Stomach (tissue), 9 donors: Measurements from ENCODE around the gene SRPK3. TPM values are rescaled to one million over a fixed set of nuclear protein-coding genes. Genes with fewer than 3 reads are reported as not detected.
A peak's percentile ranks its signal among the peaks of the same experiment; 100 is the strongest.

Source experiments
- DNase-seq, 2 donors: peaks; one replicate each; pipeline versions ENCODE4 v3.0.0 to v3.0.0-alpha.2; 2013 to 2019
- H3K27ac ChIP-seq, 5 donors: fragments of 200-600 bp in 4 of 5; sonication (generic) in 4 of 5; one replicate each; pipeline ENCODE4 v1.5.1; 2013 to 2019; ENCODE audit warnings: mild to moderate bottlenecking in 1 of 5, moderate library complexity in 1 of 5
- H3K27me3 ChIP-seq, 3 donors: fragments of 200-600 bp; sonication (generic); one replicate each; pipeline ENCODE4 v1.5.1; 2017 to 2019; ENCODE audit warnings: mixed run types in 1 of 3
- H3K36me3 ChIP-seq, 4 donors: fragments of 200-600 bp; sonication (generic); 1 replicate in 3 of 4; 2 replicates in 1 of 4; pipeline ENCODE4 v1.5.1; 2016 to 2019
- H3K4me1 ChIP-seq, 4 donors: fragments of 200-600 bp; sonication (generic); one replicate each; pipeline ENCODE4 v1.5.1; 2016 to 2019
- H3K4me3 ChIP-seq, 4 donors: fragments of 200-600 bp; sonication (generic) in 3 of 4; one replicate each; pipeline ENCODE4 v1.5.1; 2016 to 2019; ENCODE audit warnings: mild to moderate bottlenecking in 1 of 4
- H3K9me3 ChIP-seq, 4 donors: fragments of 200-600 bp; sonication (generic); one replicate each; pipeline ENCODE4 v1.5.1; 2016 to 2019
- EP300 ChIP-seq: sonication (generic); formaldehyde crosslinking; IDR thresholded peaks from one replicate; pipeline ENCODE4 v1.6.1; 2017; ENCODE audit warnings: antibody characterized with exemption
- POLR2A ChIP-seq, 4 donors: fragments of 450-650 bp; IDR thresholded peaks; one replicate each; pipeline ENCODE4 v1.6.1; 2016; ENCODE audit warnings: antibody characterized with exemption in 4 of 4, control low read depth in 2 of 4, mild to moderate bottlenecking in 1 of 4, moderate library complexity in 1 of 4
- POLR2AphosphoS5 ChIP-seq, 3 donors: sonication (generic); formaldehyde crosslinking; IDR thresholded peaks; one replicate each; pipeline ENCODE4 v1.6.1; 2016; ENCODE audit warnings: antibody characterized with exemption in 3 of 3
- whole genome bisulfite sequencing, 5 donors: extraction: QIAGEN DNeasy Blood & Tissue Kit in 3 of 5; methylation state at CpG; one replicate each; pipeline versions ENCODE4 v1.1.5 to v1.1.7; 2013 to 2018; 5-methylcytosine and 5-hydroxymethylcytosine counted together
- intact Hi-C: fragments of 100-400 bp; cut with DNase I; formaldehyde crosslinking; loops from one replicate; pipeline ENCODE4 v1.15.1; 2023; ENCODE audit warnings: low total_unique reads
- polyA plus RNA-seq, 3 donors: library from polyadenylated mRNA; stranded (reverse); fragments of 200-250 nt; gene quantifications; one replicate each; pipeline ENCODE4 v1.2.3, GENCODE V29; 2013
- total RNA-seq, 5 donors: library from RNA; depleted of rRNA; stranded (reverse); fragments of >200 nt; gene quantifications; one replicate each; pipeline versions ENCODE4 v1.1.0 to v1.2.3, GENCODE V29; 2014 to 2016
- TF ChIP-seq, protein P1 (sequence below), 7 experiments: fragments of 450-650 bp in 4 of 7; fragments of 200-600 bp in 3 of 7; sonication (generic) in 3 of 7; IDR thresholded peaks; one replicate each; pipeline ENCODE4 v1.5.1; 2016 to 2019; ENCODE audit warnings: antibody characterized with exemption in 7 of 7, control low read depth in 2 of 7, mild to moderate bottlenecking in 1 of 7
- donor health status: healthy with polysubstance abuse.
- donor health status: Bipolar disorder and iron deficiency.
- donor health status: healthy.

The SRPK3 gene
- total and polyA plus RNA-seq, 8 donors: 0.35 to 3.6 (median 1.3) TPM; not detected in 2

DNA sequence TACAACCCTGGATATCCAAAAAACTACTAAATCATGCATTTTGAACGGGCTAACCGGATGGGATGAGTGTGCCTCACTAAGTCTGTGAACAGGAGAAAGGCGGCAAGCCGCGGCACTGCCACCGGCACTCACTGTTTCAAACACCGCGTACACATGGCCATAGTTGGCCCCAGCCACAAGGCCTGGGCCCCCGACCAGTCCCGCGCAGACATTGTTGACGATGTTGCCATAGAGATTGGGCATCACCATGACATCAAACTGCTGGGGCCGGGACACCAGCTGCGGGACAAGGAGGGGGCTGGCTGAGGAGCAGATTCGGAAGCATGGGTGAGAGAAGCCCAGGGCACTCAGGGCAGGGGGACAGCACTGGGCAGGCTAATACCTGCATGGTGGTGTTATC is 5.8 kb downstream of the SRPK3 start:
- Histone ChIP-seq H3K27me3 (peaks cover 0 to 1% (median 0%) of the 10 kb centered on the region in 3 donors), H3K27ac (no peak overlapping the region), H3K4me1 (peaks cover 0 to 20% (median 8%) of the 10 kb centered on the region in 4 donors), H3K9me3 (no peaks in the 10 kb centered on the region), H3K36me3 (peaks cover 6 to 77% (median 63%) of the 10 kb centered on the region in 4 donors), H3K4me3 (no peak overlapping the region)
- no peak for DNase-seq
- TF ChIP-seq, protein P1, sequence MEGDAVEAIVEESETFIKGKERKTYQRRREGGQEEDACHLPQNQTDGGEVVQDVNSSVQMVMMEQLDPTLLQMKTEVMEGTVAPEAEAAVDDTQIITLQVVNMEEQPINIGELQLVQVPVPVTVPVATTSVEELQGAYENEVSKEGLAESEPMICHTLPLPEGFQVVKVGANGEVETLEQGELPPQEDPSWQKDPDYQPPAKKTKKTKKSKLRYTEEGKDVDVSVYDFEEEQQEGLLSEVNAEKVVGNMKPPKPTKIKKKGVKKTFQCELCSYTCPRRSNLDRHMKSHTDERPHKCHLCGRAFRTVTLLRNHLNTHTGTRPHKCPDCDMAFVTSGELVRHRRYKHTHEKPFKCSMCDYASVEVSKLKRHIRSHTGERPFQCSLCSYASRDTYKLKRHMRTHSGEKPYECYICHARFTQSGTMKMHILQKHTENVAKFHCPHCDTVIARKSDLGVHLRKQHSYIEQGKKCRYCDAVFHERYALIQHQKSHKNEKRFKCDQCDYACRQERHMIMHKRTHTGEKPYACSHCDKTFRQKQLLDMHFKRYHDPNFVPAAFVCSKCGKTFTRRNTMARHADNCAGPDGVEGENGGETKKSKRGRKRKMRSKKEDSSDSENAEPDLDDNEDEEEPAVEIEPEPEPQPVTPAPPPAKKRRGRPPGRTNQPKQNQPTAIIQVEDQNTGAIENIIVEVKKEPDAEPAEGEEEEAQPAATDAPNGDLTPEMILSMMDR (IDR thresholded peaks at IDR 0.05): no peak
- TF ChIP-seq POLR2A (IDR thresholded peaks at IDR 0.05) (no peak), EP300 (no peak), POLR2AphosphoS5 (IDR thresholded peaks at IDR 0.05) (no peak)
- 60 to 90% (median 87%) methylated on average over 2 to 15 of the region's 15 CpGs for WGBS, 5 donors
- intact Hi-C loops: no loop called here

DNA sequence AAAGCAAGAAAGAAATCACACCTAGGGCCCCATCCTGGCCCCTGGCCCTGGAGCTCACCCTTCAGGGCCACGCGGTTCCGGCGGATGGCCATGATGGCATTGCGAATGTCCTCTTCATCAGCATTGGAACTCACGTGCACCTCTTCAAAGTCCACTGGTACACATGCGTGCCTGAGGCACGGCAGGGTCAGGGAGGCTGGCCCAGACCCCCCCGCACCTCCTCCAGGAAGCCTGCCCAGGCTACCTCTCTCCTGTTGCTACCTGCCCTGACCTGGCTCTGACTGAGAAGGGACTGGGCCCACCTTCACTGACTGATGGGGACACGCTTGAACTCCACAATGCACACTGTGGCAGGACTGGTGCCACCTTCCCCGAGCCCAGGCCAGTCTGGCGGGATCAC is 8.8 kb downstream of the SRPK3 start:
- intact Hi-C loops: no loop called here
- Histone ChIP-seq H3K27ac (no peak overlapping the region), H3K27me3 (no peaks in the 10 kb centered on the region), H3K36me3 (peaks cover 6 to 64% (median 58%) of the 10 kb centered on the region in 4 donors), H3K4me3 (no peak overlapping the region), H3K4me1 (peaks cover 7 to 29% (median 20%) of the 10 kb centered on the region in 4 donors), H3K9me3 (peaks cover 0 to 8% (median 3%) of the 10 kb centered on the region in 4 donors)
- no peak for TF ChIP-seq POLR2AphosphoS5 (IDR thresholded peaks at IDR 0.05)
- no peak for TF ChIP-seq EP300
- no peak for TF ChIP-seq POLR2A (IDR thresholded peaks at IDR 0.05)
- TF ChIP-seq, protein P1 (IDR thresholded peaks at IDR 0.05): no peak
- DNase-seq: no peak
- WGBS, 5 donors: 90 to 96% (median 94%) methylated on average over 8 to 12 of the region's 12 CpGs

DNA sequence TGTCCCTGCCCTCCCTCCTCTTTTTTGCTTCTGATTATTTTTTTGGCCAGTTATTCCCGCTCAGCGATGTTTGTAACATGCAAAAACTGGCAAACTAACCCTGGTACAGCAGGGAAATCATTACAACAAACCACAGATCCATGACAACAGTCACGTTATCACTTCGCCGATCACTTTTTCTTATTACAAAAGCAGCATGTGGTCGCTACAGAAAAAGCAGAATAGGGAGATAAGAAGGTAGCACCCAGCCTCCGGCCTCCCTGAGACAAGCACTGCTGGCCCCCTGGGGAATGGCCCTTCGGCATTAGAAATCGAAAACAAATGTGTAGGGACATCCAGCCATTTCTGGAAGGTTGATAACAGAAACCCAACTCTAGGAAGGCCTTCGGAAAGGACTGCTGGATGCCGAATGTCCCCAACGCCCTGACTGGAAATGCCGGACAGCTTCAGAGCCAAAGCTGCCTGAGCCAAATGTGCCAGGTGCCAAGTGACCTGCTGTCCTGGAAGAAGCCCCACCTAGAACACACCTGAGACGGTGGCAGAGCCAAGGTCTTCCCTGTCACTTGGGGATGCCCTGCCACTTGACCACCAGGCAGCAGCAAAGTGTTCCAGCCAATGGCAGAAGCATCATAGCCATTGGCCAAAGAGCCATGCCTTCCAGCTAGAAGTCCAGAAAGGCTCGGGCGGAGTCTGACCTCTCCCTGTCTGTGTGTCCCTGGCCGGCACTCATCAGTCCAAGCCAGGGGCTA is 10.4 kb downstream of the SRPK3 start:
- no peak for DNase-seq
- Histone ChIP-seq H3K4me1 (peaks cover 18 to 42% (median 31%) of the 10 kb centered on the region in 4 donors), H3K36me3 (peaks cover 6 to 47% (median 43%) of the 10 kb centered on the region in 4 donors), H3K9me3 (peaks cover 0 to 24% (median 11%) of the 10 kb centered on the region in 4 donors), H3K27ac (no peak overlapping the region), H3K4me3 (no peak overlapping the region), H3K27me3 (no peaks in the 10 kb centered on the region)
- 71 to 83% (median 79%) methylated on average over 13 to 17 of the region's 17 CpGs for WGBS, 5 donors
- TF ChIP-seq EP300 (no peak), POLR2AphosphoS5 (IDR thresholded peaks at IDR 0.05) (no peak), POLR2A (IDR thresholded peaks at IDR 0.05) (no peak)
- TF ChIP-seq, protein P1 (IDR thresholded peaks at IDR 0.05): no peak
- intact Hi-C loops: no loop called here

DNA sequence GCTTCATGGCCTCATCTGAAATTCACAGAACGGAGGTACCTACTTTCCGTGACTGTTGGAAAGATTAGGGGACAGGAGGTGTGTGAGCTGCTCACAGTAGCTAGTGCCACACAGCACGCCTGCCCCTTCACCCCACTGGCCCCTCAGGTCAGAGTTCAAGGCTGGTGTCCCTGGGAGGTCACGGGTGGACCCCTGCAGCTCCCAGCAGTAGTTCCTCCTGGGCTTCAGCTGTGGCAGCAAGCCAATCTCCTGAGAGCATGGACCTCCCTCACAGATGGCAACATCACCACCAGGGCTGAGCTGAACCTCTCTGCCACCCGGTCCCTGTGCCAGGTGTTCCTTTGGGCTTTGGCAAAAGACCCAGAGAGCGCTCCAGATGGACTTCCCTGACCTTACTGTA is 11.5 kb downstream of the SRPK3 start:
- no peaks in the 10 kb centered on the region for H3K27me3 ChIP-seq
- peaks cover 0 to 35% (median 16%) of the 10 kb centered on the region in 4 donors for H3K9me3 ChIP-seq
- H3K4me1 ChIP-seq: peaks cover 18 to 50% (median 36%) of the 10 kb centered on the region in 4 donors
- 77 to 90% (median 81%) methylated on average over 3 to 6 of the region's 6 CpGs for WGBS, 5 donors
- DNase-seq: no peak
- TF ChIP-seq POLR2A (IDR thresholded peaks at IDR 0.05) (no peak), EP300 (no peak), POLR2AphosphoS5 (IDR thresholded peaks at IDR 0.05) (no peak)
- TF ChIP-seq, protein P1 (IDR thresholded peaks at IDR 0.05): no peak
- H3K36me3 ChIP-seq: peaks cover 9 to 47% (median 40%) of the 10 kb centered on the region in 4 donors
- peak overlapping the region in 1 of 5 donors; percentile 92 for H3K27ac ChIP-seq
- intact Hi-C loops: no loop called here
- peak overlapping the region in 1 of 4 donors; percentile 75 for H3K4me3 ChIP-seq
